ENCODE measurements around the gene BSN.

- TF ChIP-seq EZH2 (IDR thresholded peaks at IDR 0.05; ENCODE audit: low read length) (no peak), CTCF (optimal IDR thresholded peaks at IDR 0.05 in 1 of 3, IDR thresholded peaks at IDR 0.05 in 1 of 3, conservative IDR thresholded peaks at IDR 0.05 in 1 of 3; ENCODE audit: extremely low read depth in 1 of 3, insufficient read depth in 2 of 3, low read length in 3 of 3) (no peak)
These were observed 112.3 kb downstream of the BSN start for GRCh38 chr3:49666592-49666991.
